H1 (cell line): ENCODE measurements around the gene RAD52. TPM values are rescaled to one million over a fixed set of nuclear protein-coding genes. Genes with fewer than 3 reads are reported as not detected.

Experiments used
- CTCF ChIA-PET: fragments of 300-600 bp; sonication (Branson Sonifier 250); formaldehyde crosslinking; loops from one replicate; lab custom pipeline; 2021; ENCODE audit not compliant: partially characterized antibody; lab: Charles Lee
- POLR2A ChIA-PET: fragments of 300-600 bp; sonication (Branson Sonifier 250); formaldehyde crosslinking; loops from one replicate; lab custom pipeline; 2021; ENCODE audit warnings: inconsistent platforms; ENCODE audit not compliant: partially characterized antibody; lab: Charles Lee
- DNase-seq, 2 experiments: peaks; one replicate each; pipeline versions ENCODE4 v3.0.0 to v3.0.0-alpha.2; 2010 to 2022; ENCODE audit warnings: low spot score in 2 of 2, low read depth in 1 of 2, mixed read lengths in 1 of 2
- FAIRE-seq: peaks from 2 replicates; lab custom pipeline; 2011; peaks lifted over from hg19 to GRCh38; lab: Jason Lieb, UNC
- H2AFZ ChIP-seq: 2 replicates; pipeline ENCODE4 v1.8.1; 2012; ENCODE audit warnings: low read length, inconsistent platforms
- H2AK5ac ChIP-seq: 2 replicates; pipeline ENCODE4 v1.6.1; 2013; ENCODE audit warnings: low read depth, low read length
- H2BK120ac ChIP-seq: replicated peaks from 2 replicates; pipeline ENCODE3; 2013; ENCODE audit warnings: low read depth, low read length, inconsistent platforms
- H2BK12ac ChIP-seq: 2 replicates; pipeline ENCODE4 v1.6.1; 2013; ENCODE audit warnings: low read depth, low read length
- H2BK15ac ChIP-seq: 2 replicates; pipeline ENCODE4 v1.6.1; 2013; ENCODE audit warnings: low read length
- H2BK20ac ChIP-seq: 2 replicates; pipeline ENCODE4 v1.6.1; 2013; ENCODE audit warnings: low read length
- H2BK5ac ChIP-seq: 2 replicates; pipeline ENCODE4 v1.6.1; 2013; ENCODE audit warnings: low read depth, low read length
- H3K14ac ChIP-seq: 2 replicates; pipeline ENCODE4 v1.6.1; 2013; ENCODE audit warnings: inconsistent platforms; ENCODE audit not compliant: insufficient read length
- H3K18ac ChIP-seq: 2 replicates; pipeline ENCODE4 v1.6.1; 2013; ENCODE audit warnings: low read length; ENCODE audit errors: extremely low read depth
- H3K23ac ChIP-seq: 2 replicates; pipeline ENCODE4 v1.6.1; 2013; ENCODE audit warnings: inconsistent platforms; ENCODE audit not compliant: insufficient read length
- H3K23me2 ChIP-seq: 2 replicates; pipeline ENCODE4 v1.6.1; 2013; ENCODE audit warnings: low read depth, low read length
- H3K27ac ChIP-seq: 2 replicates; pipeline ENCODE4 v1.6.1; 2011; ENCODE audit warnings: low read depth, low read length, inconsistent platforms
- H3K27me3 ChIP-seq, 4 experiments: replicated peaks in 1 of 4; 1 replicate in 1 of 4; 2 replicates in 3 of 4; pipeline versions ENCODE4 v1.6.1 to v1.8.1; 2011 to 2013; ENCODE audit warnings: low read length in 3 of 4, mild to moderate bottlenecking in 3 of 4, inconsistent platforms in 2 of 4, mixed read lengths in 2 of 4, moderate library complexity in 1 of 4; ENCODE audit not compliant: control insufficient read depth in 3 of 4, insufficient read depth in 3 of 4; ENCODE audit errors: extremely low read depth in 1 of 4
- H3K36me3 ChIP-seq, 4 experiments: 2 replicates each; pipeline versions ENCODE4 v1.6.1 to v1.8.1; 2011 to 2013; ENCODE audit warnings: mild to moderate bottlenecking in 4 of 4, low read length in 3 of 4, moderate library complexity in 2 of 4, control low read depth in 1 of 4, inconsistent platforms in 1 of 4; ENCODE audit not compliant: insufficient read depth in 4 of 4, control insufficient read depth in 2 of 4
- H3K4ac ChIP-seq: replicated peaks from 2 replicates; pipeline ENCODE3; 2013; ENCODE audit warnings: low read length, low read depth, mixed read lengths, inconsistent platforms; ENCODE audit not compliant: insufficient read length
- H3K4me1 ChIP-seq, 4 experiments: replicated peaks in 1 of 4; 1 replicate in 1 of 4; 2 replicates in 3 of 4; pipeline versions ENCODE4 v1.6.1 to v1.8.1; 2011 to 2013; ENCODE audit warnings: low read length in 3 of 4, inconsistent platforms in 2 of 4, mixed read lengths in 1 of 4; ENCODE audit not compliant: insufficient read depth in 4 of 4, control insufficient read depth in 3 of 4
- H3K4me2 ChIP-seq, 2 experiments: 2 replicates each; pipeline versions ENCODE4 v1.6.1 to v1.8.1; 2011 to 2013; ENCODE audit warnings: low read depth in 2 of 2, low read length in 2 of 2, control low read depth in 1 of 2, inconsistent platforms in 1 of 2, mild to moderate bottlenecking in 1 of 2; ENCODE audit not compliant: insufficient read depth in 1 of 2
- H3K4me3 ChIP-seq, 4 experiments: fragments of 200-600, 300-600 bp in 1 of 4; sonication (generic), shearing (Covaris generic), sonication (Bioruptor Twin) in 1 of 4; 2 replicates each; pipeline versions ENCODE4 v1.5.1 to v1.8.1; 2011 to 2016; ENCODE audit warnings: low read length in 4 of 4, low read depth in 3 of 4, control low read depth in 2 of 4, inconsistent platforms in 2 of 4, mild to moderate bottlenecking in 2 of 4, mixed read lengths in 1 of 4, moderate library complexity in 1 of 4; ENCODE audit not compliant: insufficient read depth in 2 of 4; ENCODE audit errors: extremely low read depth in 1 of 4
- H3K56ac ChIP-seq: replicated peaks from 2 replicates; pipeline ENCODE3; 2013; ENCODE audit warnings: low read depth, mild to moderate bottlenecking, mixed read lengths, low read length, inconsistent platforms; ENCODE audit not compliant: insufficient read length
- H3K79me1 ChIP-seq: 2 replicates; pipeline ENCODE4 v1.6.1; 2013; ENCODE audit warnings: low read depth, low read length, control low read depth
- H3K79me2 ChIP-seq, 2 experiments: 2 replicates each; pipeline versions ENCODE4 v1.6.1 to v1.8.1; 2012 to 2013; ENCODE audit warnings: low read length in 2 of 2, mild to moderate bottlenecking in 2 of 2, inconsistent platforms in 1 of 2; ENCODE audit not compliant: insufficient read depth in 2 of 2, control insufficient read depth in 1 of 2
- H3K9ac ChIP-seq, 4 experiments: replicated peaks in 1 of 4; 1 replicate in 1 of 4; 2 replicates in 3 of 4; pipeline versions ENCODE4 v1.6.1 to v1.8.1; 2011 to 2013; ENCODE audit warnings: low read depth in 3 of 4, low read length in 3 of 4, control low read depth in 2 of 4, mild to moderate bottlenecking in 2 of 4, moderate library complexity in 2 of 4, inconsistent platforms in 1 of 4; ENCODE audit errors: extremely low read depth in 1 of 4
- H3K9me3 ChIP-seq, 2 experiments: 2 replicates each; pipeline versions ENCODE4 v1.6.1 to v1.8.1; 2012 to 2013; ENCODE audit warnings: mild to moderate bottlenecking in 2 of 2, moderate library complexity in 2 of 2, control low read depth in 1 of 2, inconsistent platforms in 1 of 2, low read depth in 1 of 2, low read length in 1 of 2, mixed read lengths in 1 of 2; ENCODE audit not compliant: insufficient read depth in 2 of 2
- H4K20me1 ChIP-seq, 2 experiments: replicated peaks in 1 of 2; 2 replicates each; pipeline versions ENCODE3 to v1.8.1; 2011 to 2013; ENCODE audit warnings: inconsistent platforms in 2 of 2, low read length in 2 of 2, mild to moderate bottlenecking in 1 of 2; ENCODE audit not compliant: insufficient read depth in 2 of 2, control insufficient read depth in 1 of 2
- H4K5ac ChIP-seq: 2 replicates; pipeline ENCODE4 v1.6.1; 2013; ENCODE audit warnings: low read length, low read depth, mixed read lengths, inconsistent platforms; ENCODE audit not compliant: insufficient read length
- H4K8ac ChIP-seq: 2 replicates; pipeline ENCODE4 v1.8.0; 2013; ENCODE audit warnings: mild to moderate bottlenecking, moderate library complexity, low read length, inconsistent platforms; ENCODE audit not compliant: insufficient read depth; ENCODE audit errors: extremely low read depth
- H4K91ac ChIP-seq: replicated peaks from 2 replicates; pipeline ENCODE3; 2013; ENCODE audit warnings: low read length, mixed read lengths, inconsistent platforms; ENCODE audit not compliant: insufficient read length
- BRCA1 ChIP-seq: IDR thresholded peaks from 2 replicates; pipeline ENCODE4 v1.6.1; 2012; ENCODE audit warnings: low read depth, low read length, improper control_type of control experiment
- CEBPB ChIP-seq: IDR thresholded peaks from 2 replicates; pipeline ENCODE4 v1.6.1; 2012; ENCODE audit warnings: low read depth, low read length
- CHD1 ChIP-seq: IDR thresholded peaks from 2 replicates; pipeline ENCODE4 v1.6.1; 2012; ENCODE audit warnings: low read depth, low read length, improper control_type of control experiment
- E2F6 ChIP-seq: IDR thresholded peaks from 2 replicates; pipeline ENCODE4 v1.6.1; 2012; ENCODE audit warnings: inconsistent platforms
- GTF2F1 ChIP-seq: IDR thresholded peaks from 2 replicates; pipeline ENCODE4 v1.6.1; 2012; ENCODE audit warnings: low read depth, low read length, improper control_type of control experiment, borderline replicate concordance
- SIN3A ChIP-seq, 2 experiments: IDR thresholded peaks in 1 of 2; conservative IDR thresholded peaks in 1 of 2; 2 replicates each; pipeline ENCODE4 v1.6.1; 2011 to 2012; ENCODE audit warnings: low read length in 2 of 2, improper control_type of control experiment in 1 of 2, low read depth in 1 of 2, mild to moderate bottlenecking in 1 of 2
- SUZ12 ChIP-seq: fragments of 200-600 bp; sonication (generic); IDR thresholded peaks from 2 replicates; pipeline ENCODE4 v1.6.1; 2012; ENCODE audit warnings: mild to moderate bottlenecking, inconsistent platforms, low read length, moderate library complexity, mixed read lengths
- TEAD4 ChIP-seq: IDR thresholded peaks from 2 replicates; pipeline ENCODE4 v1.6.1; 2012; ENCODE audit warnings: low read depth, low read length, inconsistent platforms, mixed read lengths
- WGBS, 2 experiments: shearing (Covaris generic) in 1 of 2; methylation state at CpG; one replicate each; pipeline versions ENCODE4 v1.1.6 to v1.1.7; 2013 to 2015; ENCODE audit warnings: low lambda C conversion rate in 2 of 2, mixed read lengths in 2 of 2, inconsistent platforms in 1 of 2, low coverage in 1 of 2, missing lambda C conversion rate in 1 of 2; ENCODE audit not compliant: insufficient replicate concordance in 2 of 2, insufficient coverage in 1 of 2, insufficient read length in 1 of 2; ENCODE audit errors: extremely low coverage in 1 of 2, missing lambda C conversion rate in 1 of 2; 5-methylcytosine and 5-hydroxymethylcytosine counted together
- polyA plus RNA-seq, 7 experiments: library from polyadenylated mRNA; depleted of rRNA in 3 of 7; stranded (reverse) in 5 of 7; unstranded in 2 of 7; fragments of >200 nt in 5 of 7; fragments of 200-250 nt in 2 of 7; gene quantifications; 1 replicate in 5 of 7; 2 replicates in 1 of 7; 4 replicates in 1 of 7; pipeline versions ENCODE4 v1.2.1 to v1.2.3, GENCODE V29; 2011 to 2013; ENCODE audit warnings: missing spikeins in 2 of 7, mixed read lengths in 2 of 7
- total RNA-seq: library from RNA; stranded (reverse); fragmentation: NEBNext Ultra II Directional; extraction: Animal tissue kit (Norgen Biotek cat#: 25700); gene quantifications from 2 replicates; pipeline ENCODE4 v1.2.1, GENCODE V29; 2021

The RAD52 gene
- total and polyA plus RNA-seq, 2 of the 8 experiments (the other 6 are each of a cell fraction or from before 2014, with no cell fraction given) = 12.5 to 14.3 TPM

GRCh38 chr12:938810-939209 lies 10.7 kb downstream of the RAD52 start:
- H4K20me1 ChIP-seq = peaks cover 0 to 4% of the 10 kb centered on the region in 2 experiments
- no peak overlapping the region for H3K27ac ChIP-seq
- no peak overlapping the region for H3K14ac ChIP-seq
- H3K23me2 ChIP-seq = no peaks in the 10 kb centered on the region
- no peak overlapping the region for H2AK5ac ChIP-seq
- no peak overlapping the region for H3K23ac ChIP-seq
- H2BK5ac ChIP-seq = no peak overlapping the region
- H4K8ac ChIP-seq = no peak overlapping the region
- TF ChIP-seq CHD1 = no peak
- TF ChIP-seq TEAD4 = no peak
- TF ChIP-seq BRCA1 = no peak
- no peak for TF ChIP-seq CEBPB
- TF ChIP-seq SIN3A (conservative IDR thresholded peaks at IDR 0.05 in 1 of 2, IDR thresholded peaks at IDR 0.05 in 1 of 2; ENCODE audit: low read depth in 1 of 2, low read length in 2 of 2) = no peak
- no peak for TF ChIP-seq GTF2F1
- TF ChIP-seq E2F6 = no peak
- no peak for TF ChIP-seq SUZ12
- H3K36me3 ChIP-seq = peaks cover 0 to 10% (median 2%) of the 10 kb centered on the region in 4 experiments; a peak in 2 of 8 replicates
- H3K18ac ChIP-seq = no peak overlapping the region
- DNase-seq (no peak), FAIRE-seq (no peak)
- no peak overlapping the region for H2AFZ ChIP-seq
- ChIA-PET CTCF (interaction anchor here (0.7 to 1.7 kb wide), 3 partner anchors 11 to 325 kb away, joined by 3 to 5 read pairs (median 4); no protein-coding TSS in a partner anchor), POLR2A (interaction anchor here (1.0 kb wide), 1 partner anchor 11 kb away, joined by 3 read pairs; the partner anchor contains the start of gene RAD52)
- no peak overlapping the region for H3K4me2 ChIP-seq
- H3K4me1 ChIP-seq = no peaks in the 10 kb centered on the region
- H3K4me3 ChIP-seq = no peak overlapping the region
- no peaks in the 10 kb centered on the region for H3K27me3 ChIP-seq
- H2BK12ac ChIP-seq = no peak overlapping the region
- peaks cover 0 to 27% of the 10 kb centered on the region in 2 experiments; a peak in 2 of 4 replicates for H3K79me2 ChIP-seq
- H3K79me1 ChIP-seq = peaks cover 5% of the 10 kb centered on the region
- no peak overlapping the region for H4K91ac ChIP-seq
- no peak overlapping the region for H3K4ac ChIP-seq
- no peak overlapping the region for H3K56ac ChIP-seq
- WGBS, 2 experiments = 94% methylated on average over 3 of the region's 3 CpGs; no CpG with 5 or more reads in 1 of the 2 experiments
- no peaks in the 10 kb centered on the region for H3K9me3 ChIP-seq
- no peak overlapping the region for H3K9ac ChIP-seq
- H4K5ac ChIP-seq = no peak overlapping the region
- no peak overlapping the region for H2BK120ac ChIP-seq
- H2BK15ac ChIP-seq = no peak overlapping the region
- H2BK20ac ChIP-seq = no peak overlapping the region
